HG03439 (cell line): ENCODE measurements around the gene ACOXL.

Experiments
- ATAC-seq: cut with Tn5 transposase; IDR thresholded peaks from one replicate; pipeline ENCODE4 v1.9.1; 2021; ENCODE audit warnings: mild to moderate bottlenecking, moderate library complexity; ENCODE audit not compliant: unreplicated experiment

Gene ACOXL

DNA sequence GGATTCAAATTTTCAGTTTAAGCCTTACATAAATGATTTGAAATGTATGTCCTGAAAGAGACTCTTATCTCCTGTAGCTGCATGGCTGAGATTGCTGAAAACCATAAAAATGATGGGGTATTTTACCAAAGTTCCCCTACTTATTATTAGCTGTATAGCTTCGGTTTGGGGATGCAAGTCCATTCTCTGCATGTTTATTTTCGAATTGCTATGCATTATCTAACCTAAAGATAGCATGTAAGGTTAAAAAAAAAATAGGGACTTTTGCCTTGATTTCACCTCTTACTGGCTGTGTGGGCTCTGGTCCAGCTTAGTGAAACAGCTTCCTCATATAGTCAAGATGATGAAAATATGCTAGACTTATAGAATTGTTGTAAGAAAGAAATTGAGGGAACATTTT is 14.0 kb upstream of the ACOXL start:
- ATAC-seq, result no peak

DNA sequence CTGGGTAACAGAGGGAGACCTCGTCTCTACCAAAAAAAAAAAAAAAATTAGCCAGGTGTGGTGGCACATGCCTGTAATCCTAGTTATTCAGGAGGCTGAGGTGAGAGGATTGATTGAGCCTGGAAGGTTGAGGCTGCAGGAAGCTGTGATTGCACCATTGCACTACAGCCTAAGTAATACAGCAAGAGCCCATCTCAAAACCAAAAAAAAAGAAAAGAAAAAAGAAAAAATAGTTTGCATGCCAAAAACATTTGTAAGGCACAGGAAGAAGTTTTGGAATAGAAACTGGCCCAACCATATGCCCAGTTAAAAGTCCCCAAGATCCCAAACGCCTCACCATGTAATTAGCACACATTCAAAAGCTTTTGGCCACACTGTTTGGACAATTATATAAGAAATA is 13.4 kb upstream of the ACOXL start:
- no peak for ATAC-seq

GRCh38 chr2:110720547-110720946 is 11.8 kb upstream of the ACOXL start:
- no peak for ATAC-seq

DNA sequence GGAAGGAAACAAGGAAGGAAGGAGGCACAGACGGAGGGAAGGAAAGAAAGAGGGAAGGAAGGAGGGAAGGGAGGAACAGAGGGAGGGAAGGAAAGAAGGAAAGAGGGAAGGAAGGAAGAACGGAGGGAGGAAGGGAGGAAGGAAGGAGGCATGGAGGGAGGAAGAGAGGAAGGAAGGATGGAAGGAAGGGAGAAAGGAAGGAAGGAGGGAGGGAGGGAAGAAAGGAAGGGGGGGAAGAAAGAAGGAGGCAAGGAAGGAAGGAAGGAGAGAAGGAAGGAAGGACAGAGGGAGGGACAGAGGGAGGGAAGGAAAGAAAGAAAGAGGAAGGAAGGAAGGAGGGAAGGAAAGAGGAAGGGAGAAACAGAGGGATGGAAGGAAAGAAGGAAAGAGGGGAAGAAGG is 7.6 kb upstream of the ACOXL start:
- no peak for ATAC-seq

- no peak for ATAC-seq
These were observed 7.0 kb upstream of the ACOXL start for GRCh38 chr2:110725370-110725769.

DNA sequence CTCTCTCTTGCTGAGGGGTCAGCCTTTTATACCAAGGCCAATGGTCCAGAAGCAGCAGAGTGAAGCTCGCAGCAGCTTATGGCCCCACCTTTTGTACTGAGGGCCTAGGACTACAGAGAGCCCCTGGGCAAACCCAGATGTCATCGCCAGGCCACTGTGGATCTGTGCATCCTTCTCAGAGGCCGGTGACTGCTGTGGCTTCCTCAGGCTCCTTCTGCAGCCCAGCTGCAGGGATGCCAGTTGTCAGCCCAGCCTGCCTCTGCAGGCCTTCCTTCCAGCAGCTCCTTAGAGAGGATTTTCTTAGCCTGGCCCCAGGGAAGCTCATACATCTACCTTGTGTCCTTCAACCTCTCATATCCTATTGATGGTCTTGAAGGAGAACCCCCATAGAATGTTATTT is 6.5 kb upstream of the ACOXL start:
- no peak for ATAC-seq

- no peak for ATAC-seq
These were observed 6.1 kb upstream of the ACOXL start for GRCh38 chr2:110726285-110726684.

DNA sequence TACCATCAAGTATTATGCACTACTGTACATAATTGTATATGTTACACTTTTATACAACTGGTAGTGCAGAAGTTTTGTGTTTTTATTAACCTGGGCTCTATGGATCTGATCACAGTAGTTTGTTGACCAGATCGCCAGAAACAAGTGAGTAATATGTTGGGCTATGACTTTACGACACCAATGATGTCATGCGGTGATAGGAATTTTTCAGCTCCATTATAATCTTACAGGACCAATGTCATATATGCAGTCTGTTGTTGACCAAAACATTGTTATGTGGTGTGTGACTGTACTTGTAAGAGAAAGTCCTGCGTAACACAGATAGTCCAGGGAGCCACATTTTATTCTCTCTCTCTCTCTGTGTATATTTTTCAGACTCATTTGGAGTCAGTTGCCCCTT is 4.5 kb upstream of the ACOXL start:
- ATAC-seq, result no peak

GRCh38 chr2:110729106-110729505 is 3.3 kb upstream of the ACOXL start:
- no peak for ATAC-seq

- ATAC-seq, result no peak
These were observed 1.3 kb upstream of the ACOXL start for GRCh38 chr2:110731064-110731463.

- ATAC-seq, result no peak
These were observed 3.0 kb downstream of the ACOXL start for GRCh38 chr2:110735366-110735765.

- ATAC-seq, result no peak
These were observed 5.4 kb downstream of the ACOXL start for GRCh38 chr2:110737783-110738182.

DNA sequence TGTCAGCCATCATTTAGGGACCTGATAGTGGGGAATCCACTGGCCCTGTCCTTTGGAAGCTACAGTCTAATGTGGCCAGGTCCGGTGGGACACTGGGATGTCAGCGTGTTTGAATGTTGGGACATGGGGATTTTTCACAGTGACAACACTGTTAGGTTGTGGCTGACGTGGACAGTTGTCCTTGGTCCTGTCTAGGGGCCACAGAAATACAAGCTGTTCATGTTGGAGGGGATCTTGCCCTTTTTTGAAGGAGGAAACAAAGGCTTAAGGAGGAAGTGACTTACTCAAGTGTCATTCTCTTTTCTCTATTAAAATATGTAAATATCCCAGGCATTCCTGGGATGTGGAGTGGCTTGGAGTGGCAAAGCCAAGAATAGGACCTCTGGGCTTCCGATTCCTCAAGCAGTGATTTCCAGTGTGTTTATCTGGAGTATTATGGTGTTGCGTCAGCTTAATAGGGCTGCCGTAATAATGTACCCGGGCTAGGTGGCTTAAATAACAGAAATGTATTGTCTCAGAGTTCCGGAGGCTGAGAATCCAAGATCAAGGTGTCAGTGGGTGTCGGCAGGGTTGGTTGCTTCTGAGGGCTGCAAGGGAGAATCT is 8.5 kb downstream of the ACOXL start:
- ATAC-seq, result no peak

- ATAC-seq, result no peak
These were observed 9.2 kb downstream of the ACOXL start for GRCh38 chr2:110741491-110741980.

GRCh38 chr2:110742412-110742811 is 10.0 kb downstream of the ACOXL start:
- no peak for ATAC-seq

DNA sequence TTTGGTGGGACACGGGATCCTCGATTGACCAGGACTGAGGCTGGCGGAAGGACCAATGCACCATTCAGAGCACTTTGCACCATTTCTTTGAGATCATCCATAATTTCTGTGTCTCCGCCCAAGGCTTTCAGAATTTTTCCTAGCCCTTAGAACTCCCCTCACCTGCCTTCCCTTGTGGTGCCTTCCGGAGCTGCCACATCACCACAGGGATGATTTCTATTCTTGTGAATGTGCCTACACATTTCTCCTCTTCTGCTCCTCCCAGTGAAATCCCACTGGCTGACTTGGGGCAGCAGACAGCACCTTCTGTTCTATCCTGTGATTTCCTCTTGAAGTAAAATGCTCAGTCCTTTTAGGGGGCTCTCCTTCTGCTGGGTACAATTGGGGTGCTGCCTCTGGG is 11.2 kb downstream of the ACOXL start:
- no peak for ATAC-seq

DNA sequence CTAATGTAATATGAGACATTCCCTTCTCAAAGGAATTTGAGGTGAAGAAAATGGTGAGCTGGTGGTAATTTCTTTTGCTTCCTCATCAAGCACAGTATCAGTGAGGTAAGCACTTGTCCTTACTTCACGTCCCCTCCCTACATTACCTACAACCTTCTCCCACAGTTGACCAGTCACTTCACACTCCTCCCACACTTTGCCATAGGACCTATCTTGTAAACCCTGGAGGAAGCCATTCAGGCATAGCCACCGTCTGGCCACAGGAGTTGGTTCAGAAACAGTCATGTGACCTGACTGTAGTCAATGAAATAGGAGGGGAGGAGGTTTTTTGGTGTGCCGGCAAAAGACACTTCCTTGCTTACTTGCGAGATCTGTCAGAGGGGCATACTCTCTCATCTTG is 12.1 kb downstream of the ACOXL start:
- no peak for ATAC-seq

DNA sequence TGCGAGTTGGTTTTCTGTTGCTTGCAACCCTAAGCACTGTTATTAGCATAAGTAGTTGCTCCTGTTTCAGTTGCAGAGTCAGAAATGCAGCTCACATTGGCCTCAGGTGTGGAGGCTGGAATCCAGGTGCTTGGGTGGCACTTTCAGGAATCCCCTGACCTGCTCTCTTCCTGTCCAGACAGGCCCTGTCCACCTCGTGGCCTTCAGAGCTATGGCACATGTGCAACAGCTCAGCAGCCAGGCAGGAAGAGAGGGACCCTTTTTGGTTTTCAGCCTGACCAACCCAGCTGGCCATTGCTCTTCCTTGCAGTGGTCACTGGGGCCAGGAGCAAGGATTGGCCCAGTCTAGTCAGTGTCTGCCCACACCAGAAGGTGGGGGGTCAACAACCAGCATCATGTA is 12.7 kb downstream of the ACOXL start:
- no peak for ATAC-seq

DNA sequence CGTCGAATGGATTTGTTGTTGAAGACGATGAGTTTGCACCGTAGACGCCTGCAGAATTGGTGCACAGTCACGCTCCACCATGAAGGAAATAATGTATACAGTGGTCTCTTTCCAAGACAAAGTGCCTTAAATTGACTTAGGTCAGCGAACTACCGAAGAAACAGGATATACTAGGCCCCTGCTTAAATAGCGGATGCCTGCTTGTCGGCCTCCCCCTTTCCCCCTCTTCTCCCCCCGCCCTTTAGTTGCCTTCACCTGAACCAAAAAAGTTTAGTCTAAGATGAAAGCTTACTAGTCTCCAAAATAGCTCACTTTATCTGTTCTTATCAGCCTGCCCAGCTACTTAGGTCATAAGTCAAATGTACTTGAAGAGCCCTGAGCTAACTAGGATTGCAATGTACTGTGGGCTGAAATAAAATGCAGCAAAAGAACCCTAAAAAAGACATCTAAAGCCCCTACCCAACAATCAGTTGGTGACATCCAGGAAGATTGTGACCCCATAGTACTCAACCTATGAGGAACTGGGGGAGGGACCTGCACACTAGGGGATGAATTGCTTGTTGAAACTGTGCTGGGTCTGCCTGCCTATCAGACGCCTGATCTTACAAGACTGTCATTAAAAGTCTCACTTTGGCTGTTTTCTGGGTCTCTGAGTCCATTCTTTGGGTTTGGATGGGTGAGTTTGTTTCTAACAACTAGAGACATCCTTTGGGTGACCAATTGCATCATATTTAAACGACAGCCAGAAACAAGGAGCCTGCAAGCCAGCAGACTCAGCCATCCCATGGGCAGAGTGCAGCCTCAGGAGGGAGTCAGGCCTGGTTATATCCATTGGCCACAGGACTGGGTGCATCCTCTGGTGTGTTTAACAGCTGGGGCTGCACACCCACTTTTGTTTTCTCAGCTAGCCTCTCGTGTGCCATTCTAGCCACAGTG is 14.5 kb downstream of the ACOXL start:
- no peak for ATAC-seq

DNA sequence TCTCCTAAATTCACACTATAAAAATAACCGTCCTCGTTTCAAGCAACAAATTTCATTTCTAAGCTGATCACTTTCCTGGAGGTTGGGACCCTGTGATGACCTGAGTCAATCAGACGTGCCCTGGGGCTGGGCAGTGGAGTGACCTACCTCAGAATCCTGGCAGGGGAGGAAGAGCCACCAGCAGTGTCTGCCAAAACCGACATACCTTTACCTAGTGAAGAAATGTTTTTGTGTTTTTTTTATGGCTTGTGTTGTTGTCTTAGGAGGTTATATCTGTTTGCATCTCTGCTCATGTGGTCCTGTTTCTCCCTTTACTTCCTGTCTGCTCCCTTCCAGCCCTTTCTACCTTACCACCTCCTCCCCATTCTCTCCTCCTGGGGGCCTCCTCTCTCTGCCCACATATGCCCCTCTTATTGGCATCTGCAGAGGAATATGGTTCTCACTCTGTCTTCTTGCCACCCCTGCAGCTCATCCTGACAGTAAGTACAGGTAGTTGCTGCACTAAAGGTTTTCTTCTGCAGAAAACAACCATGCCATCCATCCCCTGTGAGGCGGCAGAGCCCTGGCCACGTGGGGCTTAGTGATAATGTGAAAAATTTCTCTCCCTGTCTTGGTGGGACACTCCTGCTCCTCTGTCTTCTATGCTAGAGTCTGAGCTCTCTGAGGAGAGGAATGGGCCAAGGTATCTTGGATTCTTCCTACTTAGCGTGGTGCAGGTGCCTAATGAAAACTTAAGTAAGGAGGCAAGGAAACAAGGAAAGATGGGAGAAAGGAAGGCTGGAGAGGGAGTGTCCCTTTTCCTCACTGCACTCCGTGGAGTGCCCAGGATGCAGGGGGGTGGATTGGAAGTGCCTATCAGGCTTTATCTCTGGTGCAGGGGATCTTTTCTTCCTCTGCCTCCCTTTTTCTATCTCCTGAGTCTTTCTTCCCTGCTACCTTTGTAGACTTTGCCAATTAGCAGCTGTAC is 15.4 kb downstream of the ACOXL start:
- ATAC-seq, result peak; percentile 18

- ATAC-seq, result peak; percentile 96
These were observed 16.1 kb downstream of the ACOXL start for GRCh38 chr2:110748489-110748867.
